NB4 (cell line): ENCODE data around the gene DRAXIN.

Source experiments
- MYC ChIP-seq: IDR thresholded peaks from 2 replicates; pipeline ENCODE4 v1.6.1; 2011; ENCODE audit warnings: low read depth, low read length
- POLR2A ChIP-seq: IDR thresholded peaks from 2 replicates; pipeline ENCODE4 v1.6.1; 2011; ENCODE audit warnings: mild to moderate bottlenecking; ENCODE audit not compliant: insufficient read length; ENCODE audit errors: extremely low read depth
- TF ChIP-seq, protein P1 (sequence below): IDR thresholded peaks from one replicate; pipeline ENCODE4 v1.5.1; 2012; ENCODE audit warnings: low read depth, low read length
- TF ChIP-seq, protein P2 (sequence below): IDR thresholded peaks from 2 replicates; pipeline ENCODE4 v1.6.1; 2011; ENCODE audit warnings: low read depth, low read length

DNA sequence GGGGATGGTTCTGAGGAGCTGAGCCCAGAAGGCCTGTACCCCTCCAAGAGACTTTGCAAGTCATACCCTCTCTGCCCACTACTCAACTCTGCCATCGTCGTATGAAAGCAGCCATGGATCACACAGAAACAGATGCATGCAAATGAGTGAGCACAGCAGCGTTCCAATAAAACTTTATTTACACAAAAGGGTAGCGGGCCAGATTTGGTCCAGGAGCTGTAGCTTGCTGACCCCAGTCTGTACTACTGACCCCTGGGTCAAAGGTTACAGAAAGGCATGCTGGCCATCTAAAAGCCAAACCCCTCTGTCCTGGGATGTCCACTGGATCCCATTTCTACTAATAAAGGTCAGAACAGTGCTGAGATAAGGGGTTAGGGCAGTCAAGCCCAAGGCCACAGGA is 35.6 kb downstream of the DRAXIN start:
- TF ChIP-seq, protein P1, sequence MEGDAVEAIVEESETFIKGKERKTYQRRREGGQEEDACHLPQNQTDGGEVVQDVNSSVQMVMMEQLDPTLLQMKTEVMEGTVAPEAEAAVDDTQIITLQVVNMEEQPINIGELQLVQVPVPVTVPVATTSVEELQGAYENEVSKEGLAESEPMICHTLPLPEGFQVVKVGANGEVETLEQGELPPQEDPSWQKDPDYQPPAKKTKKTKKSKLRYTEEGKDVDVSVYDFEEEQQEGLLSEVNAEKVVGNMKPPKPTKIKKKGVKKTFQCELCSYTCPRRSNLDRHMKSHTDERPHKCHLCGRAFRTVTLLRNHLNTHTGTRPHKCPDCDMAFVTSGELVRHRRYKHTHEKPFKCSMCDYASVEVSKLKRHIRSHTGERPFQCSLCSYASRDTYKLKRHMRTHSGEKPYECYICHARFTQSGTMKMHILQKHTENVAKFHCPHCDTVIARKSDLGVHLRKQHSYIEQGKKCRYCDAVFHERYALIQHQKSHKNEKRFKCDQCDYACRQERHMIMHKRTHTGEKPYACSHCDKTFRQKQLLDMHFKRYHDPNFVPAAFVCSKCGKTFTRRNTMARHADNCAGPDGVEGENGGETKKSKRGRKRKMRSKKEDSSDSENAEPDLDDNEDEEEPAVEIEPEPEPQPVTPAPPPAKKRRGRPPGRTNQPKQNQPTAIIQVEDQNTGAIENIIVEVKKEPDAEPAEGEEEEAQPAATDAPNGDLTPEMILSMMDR = no peak
- no peak for TF ChIP-seq POLR2A
- no peak for TF ChIP-seq MYC
- TF ChIP-seq, protein P2, sequence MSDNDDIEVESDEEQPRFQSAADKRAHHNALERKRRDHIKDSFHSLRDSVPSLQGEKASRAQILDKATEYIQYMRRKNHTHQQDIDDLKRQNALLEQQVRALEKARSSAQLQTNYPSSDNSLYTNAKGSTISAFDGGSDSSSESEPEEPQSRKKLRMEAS = no peak
